GM18861 (cell line): ENCODE data around the gene SLC34A3.
A peak's percentile ranks its signal among the peaks of the same experiment; 100 is the strongest.

ENCODE experiments used
- ATAC-seq: cut with Tn5 transposase; IDR thresholded peaks from one replicate; pipeline ENCODE4 v1.9.1; 2021; ENCODE audit not compliant: unreplicated experiment

The SLC34A3 gene

GRCh38 chr9:137230705-137231371 lies at the start of gene SLC34A3:
SLC34A3 (plus strand) TSS chr9:137230901; CDS start chr9:137231703, 802 bp downstream.
- no peak for ATAC-seq

- ATAC-seq = no peak
Measured at GRCh38 chr9:137181680-137182079, 49.0 kb upstream of the SLC34A3 start.

- ATAC-seq = no peak
Measured at GRCh38 chr9:137182836-137183235, 47.9 kb upstream of the SLC34A3 start.

- ATAC-seq = no peak
Measured at GRCh38 chr9:137183980-137184595, 46.6 kb upstream of the SLC34A3 start.

GRCh38 chr9:137184881-137185660 lies 45.6 kb upstream of the SLC34A3 start:
- ATAC-seq = no peak

- no peak for ATAC-seq
Measured at GRCh38 chr9:137185921-137186320, 44.8 kb upstream of the SLC34A3 start.

GRCh38 chr9:137186385-137186784 lies 44.3 kb upstream of the SLC34A3 start:
- no peak for ATAC-seq

- ATAC-seq = no peak
Measured at GRCh38 chr9:137187386-137187785, 43.3 kb upstream of the SLC34A3 start.

- ATAC-seq = no peak
Measured at GRCh38 chr9:137188086-137188489, 42.6 kb upstream of the SLC34A3 start.

GRCh38 chr9:137188490-137189296 lies 42.0 kb upstream of the SLC34A3 start, which contains the start of the genes ANAPC2 and SSNA1:
ANAPC2 (minus strand) TSS chr9:137188560; CDS start chr9:137188532, 28 bp downstream.
SSNA1 (plus strand) TSS chr9:137188676; CDS start chr9:137188727, 51 bp downstream.
- peak; percentile 79 for ATAC-seq

GRCh38 chr9:137189297-137190295 lies 41.1 kb upstream of the SLC34A3 start:
- no peak for ATAC-seq

- ATAC-seq = no peak
Measured at GRCh38 chr9:137190315-137190856, 40.3 kb upstream of the SLC34A3 start.

- no peak for ATAC-seq
Measured at GRCh38 chr9:137191245-137191644, 39.5 kb upstream of the SLC34A3 start.

- no peak for ATAC-seq
Measured at GRCh38 chr9:137191691-137192447, 38.8 kb upstream of the SLC34A3 start.

GRCh38 chr9:137192448-137192780 lies 38.3 kb upstream of the SLC34A3 start:
- ATAC-seq = no peak

- ATAC-seq = no peak
Measured at GRCh38 chr9:137192859-137193258, 37.8 kb upstream of the SLC34A3 start.

GRCh38 chr9:137193771-137194170 lies 36.9 kb upstream of the SLC34A3 start:
- ATAC-seq = no peak

- ATAC-seq = no peak
Measured at GRCh38 chr9:137194388-137194787, 36.3 kb upstream of the SLC34A3 start.

GRCh38 chr9:137194909-137195308 lies 35.8 kb upstream of the SLC34A3 start:
- no peak for ATAC-seq
